CD4-positive, alpha-beta memory T cell (primary cell): ENCODE results near the gene RNF217. TPM values are rescaled to one million over a fixed set of nuclear protein-coding genes. Genes with fewer than 3 reads are reported as not detected.

Experiments used
- CTCF ChIA-PET: fragments of 350-600 bp; sonication (Branson Sonifier 250); formaldehyde crosslinking; loops from one replicate; lab custom pipeline; 2021; ENCODE audit warnings: inconsistent platforms; ENCODE audit not compliant: partially characterized antibody; lab: Charles Lee
- POLR2A ChIA-PET: fragments of 350-600 bp; sonication (Branson Sonifier 250); formaldehyde crosslinking; loops from one replicate; lab custom pipeline; 2021; ENCODE audit not compliant: partially characterized antibody; lab: Charles Lee
- DNase-seq, 5 donors: peaks; one replicate each; pipeline versions ENCODE4 v3.0.0 to v3.0.0-alpha.2; 2020 to 2022; ENCODE audit warnings: mixed read lengths in 1 of 5
- H3K27ac ChIP-seq: one replicate; pipeline ENCODE4 v1.7.0; 2013; ENCODE audit warnings: low read depth, low read length
- H3K27me3 ChIP-seq: 2 replicates; pipeline ENCODE4 v1.7.0; 2013; ENCODE audit warnings: mild to moderate bottlenecking, low read length, moderate library complexity; ENCODE audit not compliant: insufficient read depth
- H3K36me3 ChIP-seq: 2 replicates; pipeline ENCODE4 v1.7.0; 2013; ENCODE audit warnings: mild to moderate bottlenecking, low read length, moderate library complexity; ENCODE audit not compliant: insufficient read depth
- H3K4me1 ChIP-seq: 2 replicates; pipeline ENCODE4 v1.7.0; 2013; ENCODE audit warnings: mild to moderate bottlenecking, low read length, moderate library complexity; ENCODE audit not compliant: insufficient read depth
- H3K4me3 ChIP-seq, 2 donors: one replicate each; pipeline ENCODE4 v1.7.0; 2013; ENCODE audit warnings: low read length in 2 of 2, mild to moderate bottlenecking in 1 of 2
- H3K9me3 ChIP-seq, 2 donors: one replicate each; pipeline ENCODE4 v1.7.0; 2013; ENCODE audit warnings: low read length in 2 of 2, control low read depth in 1 of 2; ENCODE audit not compliant: control insufficient read depth in 1 of 2
- H3K27ac Mint-ChIP-seq, 7 donors: one replicate each; pipeline ENCODE4 v1.8.0; 2020 to 2021; ENCODE audit warnings: mixed read lengths in 7 of 7, mild to moderate bottlenecking in 6 of 7, inconsistent platforms in 3 of 7, moderate library complexity in 3 of 7
- H3K27me3 Mint-ChIP-seq, 2 donors: one replicate each; pipeline ENCODE4 v1.8.0; 2020 to 2021; ENCODE audit warnings: mixed read lengths in 2 of 2
- H3K36me3 Mint-ChIP-seq, 2 donors: one replicate each; pipeline ENCODE4 v1.8.0; 2020 to 2021; ENCODE audit warnings: mixed read lengths in 2 of 2, inconsistent platforms in 1 of 2, mild to moderate bottlenecking in 1 of 2
- H3K4me1 Mint-ChIP-seq, 4 donors: one replicate each; pipeline ENCODE4 v1.8.0; 2020 to 2021; ENCODE audit warnings: mixed read lengths in 4 of 4, mild to moderate bottlenecking in 1 of 4
- H3K4me3 Mint-ChIP-seq, 8 donors: one replicate each; pipeline ENCODE4 v1.8.0; 2020 to 2021; ENCODE audit warnings: mixed read lengths in 8 of 8, mild to moderate bottlenecking in 7 of 8, moderate library complexity in 6 of 8, inconsistent platforms in 3 of 8
- H3K9me3 Mint-ChIP-seq, 8 donors: one replicate each; pipeline ENCODE4 v1.8.0; 2020 to 2021; ENCODE audit warnings: mixed read lengths in 8 of 8, mild to moderate bottlenecking in 5 of 8, inconsistent platforms in 3 of 8, moderate library complexity in 1 of 8
- intact Hi-C: fragments of 100-400 bp; cut with micrococcal nuclease; formaldehyde crosslinking; loops from one replicate; pipeline ENCODE4 v1.15.1; 2023
- polyA plus RNA-seq, 2 donors: library from polyadenylated mRNA; unstranded; fragments of 300-500 nt; fragmentation: Illumina TruSeq; gene quantifications; one replicate each; pipeline ENCODE4 v1.2.3, GENCODE V29; 2021
- total RNA-seq, 2 experiments: library from RNA; stranded (reverse); gene quantifications; one replicate each; pipeline ENCODE4 v1.2.3, GENCODE V29; 2021

RNF217 gene
- total and polyA plus RNA-seq, 4 experiments from 2014 or later: 0.03 to 0.86 (median 0.12) TPM

GRCh38 chr6:125086716-125087115, 124.5 kb downstream of the RNF217 start:
- Histone ChIP-seq H3K4me1 (no peaks in the 10 kb centered on the region), H3K4me3 (no peak overlapping the region), H3K36me3 (no peaks in the 10 kb centered on the region), H3K27ac (no peak overlapping the region), H3K9me3 (no peaks in the 10 kb centered on the region), H3K27me3 (no peaks in the 10 kb centered on the region)
- Mint-ChIP-seq H3K36me3 (no peaks in the 10 kb centered on the region), H3K9me3 (no peaks in the 10 kb centered on the region), H3K4me1 (no peaks in the 10 kb centered on the region), H3K4me3 (no peak overlapping the region), H3K27ac (no peak overlapping the region), H3K27me3 (no peaks in the 10 kb centered on the region)
- intact Hi-C loops: no loop called here
- no peak for DNase-seq
- POLR2A ChIA-PET: no interaction called here
- CTCF ChIA-PET: no interaction called here

- Mint-ChIP-seq H3K4me3 (no peak overlapping the region), H3K27ac (no peak overlapping the region), H3K36me3 (no peaks in the 10 kb centered on the region), H3K27me3 (peaks cover 0 to 4% of the 10 kb centered on the region in 2 donors), H3K9me3 (no peaks in the 10 kb centered on the region), H3K4me1 (no peaks in the 10 kb centered on the region)
- Histone ChIP-seq H3K4me1 (no peaks in the 10 kb centered on the region), H3K27ac (no peak overlapping the region), H3K9me3 (no peaks in the 10 kb centered on the region), H3K36me3 (no peaks in the 10 kb centered on the region), H3K4me3 (no peak overlapping the region), H3K27me3 (no peaks in the 10 kb centered on the region)
- POLR2A ChIA-PET: no interaction called here
- no peak for DNase-seq
- intact Hi-C loops: no loop called here
- CTCF ChIA-PET: no interaction called here
Measured at GRCh38 chr6:125088963-125089362, 126.7 kb downstream of the RNF217 start.

GRCh38 chr6:125094563-125094962, 132.3 kb downstream of the RNF217 start:
- Mint-ChIP-seq H3K36me3 (no peaks in the 10 kb centered on the region), H3K27ac (no peak overlapping the region), H3K27me3 (peaks cover 5 to 13% of the 10 kb centered on the region in 2 donors), H3K4me3 (no peak overlapping the region), H3K4me1 (peaks cover 0 to 8% (median 2%) of the 10 kb centered on the region in 4 donors), H3K9me3 (no peaks in the 10 kb centered on the region)
- no peak for DNase-seq
- no peak overlapping the region for H3K27ac ChIP-seq
- ChIA-PET POLR2A (interaction anchor here (0.7 kb wide), 1 partner anchor 27 kb away, joined by 4 read pairs; no protein-coding TSS in a partner anchor), CTCF (no interaction called here)
- H3K9me3 ChIP-seq: no peaks in the 10 kb centered on the region
- H3K4me1 ChIP-seq: peaks cover 6% of the 10 kb centered on the region
- H3K36me3 ChIP-seq: no peaks in the 10 kb centered on the region
- intact Hi-C loops: no loop called here
- H3K27me3 ChIP-seq: no peaks in the 10 kb centered on the region
- H3K4me3 ChIP-seq: no peak overlapping the region

- POLR2A ChIA-PET: no interaction called here
- Mint-ChIP-seq H3K27me3 (peaks cover 5 to 13% of the 10 kb centered on the region in 2 donors), H3K36me3 (no peaks in the 10 kb centered on the region), H3K27ac (no peak overlapping the region), H3K4me1 (peaks cover 4 to 17% (median 5%) of the 10 kb centered on the region in 4 donors), H3K9me3 (no peaks in the 10 kb centered on the region), H3K4me3 (no peak overlapping the region)
- no peak for DNase-seq
- H3K4me3 ChIP-seq: no peak overlapping the region
- H3K4me1 ChIP-seq: peaks cover 6% of the 10 kb centered on the region
- no peaks in the 10 kb centered on the region for H3K36me3 ChIP-seq
- H3K27ac ChIP-seq: no peak overlapping the region
- H3K27me3 ChIP-seq: no peaks in the 10 kb centered on the region
- intact Hi-C loops: no loop called here
- CTCF ChIA-PET: interaction anchor here (0.7 to 1.9 kb wide), 2 partner anchors 18 to 105 kb away, joined by 3 to 7 read pairs; no protein-coding TSS in a partner anchor
- no peaks in the 10 kb centered on the region for H3K9me3 ChIP-seq
Measured at GRCh38 chr6:125095580-125096301, 133.5 kb downstream of the RNF217 start.

- Histone ChIP-seq H3K27me3 (no peaks in the 10 kb centered on the region), H3K4me1 (peaks cover 6% of the 10 kb centered on the region), H3K36me3 (no peaks in the 10 kb centered on the region), H3K4me3 (no peak overlapping the region), H3K9me3 (no peaks in the 10 kb centered on the region), H3K27ac (no peak overlapping the region)
- Mint-ChIP-seq H3K4me1 (peaks cover 8 to 28% (median 12%) of the 10 kb centered on the region in 4 donors), H3K4me3 (peak overlapping the region in 2 of 8 donors; percentile 5 to 11), H3K9me3 (no peaks in the 10 kb centered on the region), H3K27ac (peak overlapping the region in 1 of 7 donors; percentile 43), H3K36me3 (no peaks in the 10 kb centered on the region), H3K27me3 (peaks cover 5 to 13% of the 10 kb centered on the region in 2 donors)
- DNase-seq: no peak
- intact Hi-C loops: no loop called here
- CTCF ChIA-PET: interaction anchor here (4.0 kb wide), 1 partner anchor 17 kb away, joined by 14 read pairs; no protein-coding TSS in a partner anchor
- POLR2A ChIA-PET: no interaction called here
Measured at GRCh38 chr6:125097186-125097585, 134.9 kb downstream of the RNF217 start.

- no peaks in the 10 kb centered on the region for H3K27me3 ChIP-seq
- POLR2A ChIA-PET: interaction anchor here (0.8 kb wide), 1 partner anchor 29 kb away, joined by 3 read pairs; no protein-coding TSS in a partner anchor
- Mint-ChIP-seq H3K9me3 (no peaks in the 10 kb centered on the region), H3K27me3 (peaks cover 5 to 9% of the 10 kb centered on the region in 2 donors), H3K4me3 (peak overlapping the region in 3 of 8 donors; percentile 7 to 10 (median 7)), H3K27ac (peak overlapping the region in 1 of 7 donors; percentile 38), H3K4me1 (peaks cover 8 to 28% (median 12%) of the 10 kb centered on the region in 4 donors), H3K36me3 (no peaks in the 10 kb centered on the region)
- intact Hi-C loops: no loop called here
- H3K4me3 ChIP-seq: no peak overlapping the region
- no peak for DNase-seq
- CTCF ChIA-PET: interaction anchor here (4.0 kb wide), 1 partner anchor 16 kb away, joined by 14 read pairs; no protein-coding TSS in a partner anchor
- H3K9me3 ChIP-seq: no peaks in the 10 kb centered on the region
- peaks cover 6% of the 10 kb centered on the region for H3K4me1 ChIP-seq
- no peak overlapping the region for H3K27ac ChIP-seq
- no peaks in the 10 kb centered on the region for H3K36me3 ChIP-seq
Measured at GRCh38 chr6:125098253-125098652, 136.0 kb downstream of the RNF217 start.

GRCh38 chr6:125099211-125100073, 137.2 kb downstream of the RNF217 start:
- H3K4me3 ChIP-seq: no peak overlapping the region
- intact Hi-C loops: no loop called here
- H3K36me3 Mint-ChIP-seq: no peaks in the 10 kb centered on the region
- H3K27me3 Mint-ChIP-seq: peaks cover 5 to 9% of the 10 kb centered on the region in 2 donors
- ChIA-PET CTCF (interaction anchor here (4.0 kb wide), 1 partner anchor 15 kb away, joined by 14 read pairs; no protein-coding TSS in a partner anchor), POLR2A (no interaction called here)
- DNase-seq: peak in 3 of 5 donors; percentile 4 to 25 (median 17)
- H3K27ac ChIP-seq: no peak overlapping the region
- no peaks in the 10 kb centered on the region for H3K27me3 ChIP-seq
- peak overlapping the region; percentile 70 to 83 (median 79) for H3K4me3 Mint-ChIP-seq
- H3K27ac Mint-ChIP-seq: peak overlapping the region in 2 of 7 donors; percentile 28 to 47
- peaks cover 8 to 28% (median 12%) of the 10 kb centered on the region in 4 donors for H3K4me1 Mint-ChIP-seq
- H3K9me3 ChIP-seq: no peaks in the 10 kb centered on the region
- H3K4me1 ChIP-seq: peaks cover 6% of the 10 kb centered on the region
- no peaks in the 10 kb centered on the region for H3K9me3 Mint-ChIP-seq
- H3K36me3 ChIP-seq: no peaks in the 10 kb centered on the region
